Dedifferentiated amniotic fluid mesenchymal stem cell (primary cell): ENCODE results near the gene SLF1.

Experiments
- DNase-seq: peaks from one replicate; pipeline ENCODE4 v3.0.0-alpha.2; 2016; ENCODE audit errors: extremely low spot score

SLF1 gene

GRCh38 chr5:94661086-94661485 is 42.6 kb downstream of the SLF1 start:
- no peak for DNase-seq

- no peak for DNase-seq
These were observed 49.5 kb downstream of the SLF1 start for GRCh38 chr5:94667937-94668336.

- peak; percentile 20 for DNase-seq
These were observed 52.3 kb downstream of the SLF1 start for GRCh38 chr5:94670726-94671125.

- no peak for DNase-seq
These were observed 54.3 kb downstream of the SLF1 start for GRCh38 chr5:94672746-94673145.

GRCh38 chr5:94674490-94675382 is 56.3 kb downstream of the SLF1 start:
- DNase-seq: no peak

GRCh38 chr5:94675965-94676618 is 57.6 kb downstream of the SLF1 start:
- no peak for DNase-seq

GRCh38 chr5:94682814-94683520 is 64.5 kb downstream of the SLF1 start:
- DNase-seq: no peak

- no peak for DNase-seq
These were observed 71.4 kb downstream of the SLF1 start for GRCh38 chr5:94689908-94690307.

- DNase-seq: no peak
These were observed 72.3 kb downstream of the SLF1 start for GRCh38 chr5:94690778-94691177.

GRCh38 chr5:94691291-94691690 is 72.8 kb downstream of the SLF1 start:
- DNase-seq: no peak

GRCh38 chr5:94691949-94692348 is 73.5 kb downstream of the SLF1 start:
- DNase-seq: no peak

GRCh38 chr5:94692581-94692980 is 74.1 kb downstream of the SLF1 start:
- DNase-seq: no peak

GRCh38 chr5:94693043-94693822 is 74.8 kb downstream of the SLF1 start:
- DNase-seq: peak; percentile 52

- no peak for DNase-seq
These were observed 75.4 kb downstream of the SLF1 start for GRCh38 chr5:94693845-94694370.

GRCh38 chr5:94694671-94695070 is 76.2 kb downstream of the SLF1 start:
- DNase-seq: no peak

GRCh38 chr5:94698197-94698596 is 79.7 kb downstream of the SLF1 start:
- DNase-seq: no peak

- DNase-seq: no peak
These were observed 81.1 kb downstream of the SLF1 start for GRCh38 chr5:94699562-94699961.

- DNase-seq: no peak
These were observed 82.1 kb downstream of the SLF1 start for GRCh38 chr5:94700592-94700991.

- no peak for DNase-seq
These were observed 84.3 kb downstream of the SLF1 start for GRCh38 chr5:94702729-94703128.

GRCh38 chr5:94705427-94705826 is 87.0 kb downstream of the SLF1 start:
- DNase-seq: peak; percentile 21

- no peak for DNase-seq
These were observed 88.9 kb downstream of the SLF1 start for GRCh38 chr5:94707359-94707758.

- no peak for DNase-seq
These were observed 90.8 kb downstream of the SLF1 start for GRCh38 chr5:94709277-94709676.
